ENCODE data around the gene EYA4. TPM values are rescaled to one million over a fixed set of nuclear protein-coding genes. Genes with fewer than 3 reads are reported as not detected.

Gene EYA4
- total RNA-seq, 1 donor from 2014 or later: 5.7 TPM

- no peak for DNase-seq
These were observed 2.7 kb downstream of the EYA4 start for GRCh38 chr6:133243723-133244305.

- no peak for DNase-seq
These were observed 3.4 kb downstream of the EYA4 start for GRCh38 chr6:133244519-133244918.

DNA sequence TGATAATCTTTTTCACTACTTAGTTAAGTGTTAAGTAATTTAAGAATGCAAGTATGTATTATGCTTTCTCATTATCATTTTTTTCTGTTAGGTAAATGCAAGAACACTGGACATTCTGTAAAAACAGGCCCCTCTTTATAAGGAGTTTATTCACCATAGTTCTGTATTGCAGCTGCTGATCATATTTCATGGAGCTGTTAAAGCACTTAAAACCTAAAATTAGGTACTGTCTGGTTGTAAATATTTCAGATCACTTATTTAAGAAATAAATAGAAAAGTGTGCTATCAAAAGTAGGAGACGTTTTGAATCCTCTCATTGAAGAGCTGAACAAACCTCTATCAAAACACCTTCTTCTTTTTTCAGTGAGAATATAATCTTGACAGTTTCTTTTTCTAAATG lies 3.9 kb downstream of the EYA4 start:
- DNase-seq: no peak

DNA sequence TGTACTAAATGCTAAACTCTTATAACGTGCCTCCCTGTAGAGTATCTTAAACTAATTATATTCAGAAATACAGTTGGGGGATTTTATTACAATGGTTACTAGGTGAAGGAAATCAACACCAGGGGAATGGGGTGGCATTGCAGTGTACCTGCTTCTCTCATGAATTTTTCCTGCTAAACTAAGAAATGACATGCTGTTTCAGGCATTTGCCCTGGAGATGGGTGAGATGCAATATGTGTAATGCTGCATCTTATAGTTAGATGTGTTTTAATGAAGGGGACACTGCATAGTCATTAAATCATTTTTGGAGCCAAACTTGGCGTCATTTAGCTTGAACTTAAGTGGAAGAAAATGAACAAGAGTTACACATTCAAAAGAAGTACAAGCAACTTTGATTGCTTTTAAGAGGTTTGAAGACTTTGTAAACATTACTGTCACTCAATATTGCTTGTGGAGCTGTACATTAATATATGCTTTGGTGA lies 4.3 kb downstream of the EYA4 start:
- DNase-seq: no peak

- no peak for DNase-seq
These were observed 6.4 kb downstream of the EYA4 start for GRCh38 chr6:133247581-133247980.

GRCh38 chr6:133248241-133249001 lies 7.3 kb downstream of the EYA4 start:
- no peak for DNase-seq

DNA sequence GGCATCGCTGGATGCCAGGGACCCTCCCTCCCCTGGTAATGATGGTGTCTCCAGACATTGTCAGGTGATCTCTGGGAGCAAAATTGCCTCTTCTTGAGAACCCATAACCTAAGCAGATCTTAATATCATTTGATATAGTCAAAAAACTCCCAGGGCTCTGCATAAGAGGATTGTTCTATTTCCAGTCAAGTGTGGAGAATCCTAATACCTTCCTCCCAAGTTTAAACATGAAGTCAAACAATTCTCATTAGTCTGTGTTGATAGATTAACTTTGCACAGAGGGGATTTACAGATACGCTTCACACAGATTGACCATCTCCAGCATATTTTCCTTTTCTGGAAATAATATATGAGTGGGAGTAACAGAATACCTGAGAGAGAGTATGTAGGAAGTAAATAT lies 10.5 kb downstream of the EYA4 start:
- DNase-seq: no peak

DNA sequence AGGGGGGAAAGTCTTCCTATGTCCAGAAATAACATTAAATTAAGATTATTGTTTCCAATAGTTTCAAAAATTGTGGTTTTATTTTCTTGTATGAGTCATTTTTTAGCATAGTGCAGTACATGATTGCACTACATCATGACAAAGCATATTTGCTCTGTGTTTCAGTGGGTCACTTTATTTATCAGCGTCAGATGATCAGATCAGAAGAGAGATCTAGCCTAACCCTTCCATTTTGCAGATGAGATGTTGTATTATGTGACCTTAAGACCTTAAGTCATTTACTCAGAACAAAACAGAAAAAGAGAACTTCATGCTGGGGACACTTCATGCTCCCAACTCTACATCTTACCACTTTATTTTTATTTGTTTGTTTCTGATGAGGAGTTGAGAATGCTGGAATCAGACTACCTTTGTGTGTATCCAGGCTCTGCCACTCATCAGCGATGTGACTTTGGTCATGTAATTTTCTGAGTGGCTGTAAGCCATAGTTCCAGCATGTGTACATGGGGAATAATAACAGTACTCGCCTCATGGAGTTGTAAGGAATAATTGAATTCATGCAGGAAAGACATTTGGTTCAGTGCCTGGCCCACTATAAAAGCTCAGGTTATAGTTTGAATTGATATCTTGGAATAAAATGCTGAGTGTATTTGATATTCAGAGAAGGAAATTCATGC lies 13.5 kb downstream of the EYA4 start:
- DNase-seq: no peak

GRCh38 chr6:133257545-133258105 lies 16.5 kb downstream of the EYA4 start:
- no peak for DNase-seq

DNA sequence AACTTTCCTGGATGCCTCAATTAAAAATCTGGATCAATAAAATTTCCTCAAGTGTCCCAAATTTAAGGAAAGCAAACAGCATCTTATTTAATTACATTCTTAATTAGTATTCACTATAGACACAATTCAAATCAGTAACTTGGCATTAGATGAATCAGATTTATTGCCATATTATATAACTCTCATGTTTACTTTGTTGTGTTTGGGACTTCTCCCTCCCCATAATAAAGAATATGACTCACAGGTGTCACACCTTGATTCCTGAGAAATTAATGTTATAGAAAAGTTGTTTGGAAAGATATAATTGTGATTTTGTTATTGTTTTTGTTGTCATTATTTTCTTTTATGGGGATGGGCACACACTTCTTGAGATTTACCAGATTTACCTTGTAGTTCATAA lies 18.4 kb downstream of the EYA4 start:
- DNase-seq: no peak

DNA sequence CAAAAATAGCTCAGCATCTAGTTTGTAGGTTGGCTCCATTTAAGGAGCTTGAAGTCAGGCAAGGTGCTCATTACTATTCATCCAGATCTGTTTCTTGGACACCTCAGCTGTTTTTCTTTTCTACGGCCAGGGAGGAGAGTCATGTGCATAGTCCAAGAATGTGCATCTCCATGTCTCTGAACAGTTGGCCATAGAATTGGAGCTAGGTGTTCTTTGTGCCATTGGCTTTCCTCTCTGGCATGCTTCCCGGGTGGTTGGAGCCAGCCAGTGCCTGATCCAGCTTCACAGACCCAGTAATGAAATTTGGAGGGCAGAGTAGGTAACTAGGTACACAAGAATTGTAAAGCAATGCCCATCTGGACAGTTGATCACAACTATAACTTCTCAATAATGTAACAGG lies 21.6 kb downstream of the EYA4 start:
- no peak for DNase-seq

GRCh38 chr6:133265066-133265465 lies 23.9 kb downstream of the EYA4 start:
- no peak for DNase-seq

DNA sequence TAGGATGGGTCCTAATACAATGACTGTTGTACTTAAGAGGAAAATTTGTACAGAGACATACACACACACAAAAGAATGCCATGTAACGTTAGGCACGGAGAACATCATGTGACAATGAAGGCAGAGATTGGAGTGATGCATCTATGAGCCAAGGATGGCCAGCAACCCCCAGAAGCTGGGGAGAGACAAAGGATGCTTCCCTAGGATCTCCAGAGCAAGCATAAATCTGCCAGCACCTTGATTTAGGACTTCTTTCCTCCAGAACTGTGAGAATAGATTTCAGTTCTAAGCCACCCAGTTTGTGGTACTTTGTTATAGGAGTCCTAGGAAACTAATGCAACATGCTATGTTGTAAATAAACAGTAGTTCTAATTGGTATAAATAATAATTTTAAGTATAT lies 25.0 kb downstream of the EYA4 start:
- DNase-seq: no peak

DNA sequence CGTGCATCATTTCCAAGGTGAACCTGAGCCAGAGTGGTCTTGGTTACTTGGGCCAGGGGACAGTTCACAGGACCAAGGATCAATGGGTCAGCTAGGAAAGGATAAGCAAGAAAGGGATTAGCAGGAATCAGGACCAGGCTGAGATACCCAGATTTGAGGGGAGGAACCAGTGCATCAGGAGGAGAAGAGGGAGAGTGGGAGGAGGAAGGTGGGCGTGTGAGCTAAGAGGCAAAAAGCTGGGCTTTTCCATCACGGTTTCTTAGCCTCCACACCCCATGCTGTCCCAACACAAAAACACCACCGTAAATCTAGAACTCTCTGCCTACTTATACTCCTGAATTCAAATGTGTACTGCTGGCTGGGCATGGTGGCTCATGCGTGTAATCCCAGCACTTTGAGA lies 27.5 kb downstream of the EYA4 start:
- no peak for DNase-seq

DNA sequence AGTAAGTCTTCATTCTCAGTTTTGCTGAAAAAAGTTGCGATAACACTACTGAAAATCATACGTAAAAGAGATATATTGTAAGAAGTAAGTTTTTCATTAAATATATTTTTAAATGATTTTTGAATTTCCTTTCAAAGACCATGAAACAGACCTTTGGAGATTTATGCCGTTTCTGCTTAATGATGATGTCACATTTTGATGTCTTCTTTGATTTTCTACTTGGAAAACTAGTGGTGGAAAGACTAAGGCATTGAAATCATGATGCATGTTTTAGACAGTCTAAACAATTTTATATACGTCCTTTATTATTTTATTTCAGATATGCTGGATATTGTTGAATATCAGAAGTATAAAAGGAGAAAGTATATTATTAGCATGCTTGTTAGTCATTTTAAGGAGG lies 33.7 kb downstream of the EYA4 start:
- no peak for DNase-seq

DNA sequence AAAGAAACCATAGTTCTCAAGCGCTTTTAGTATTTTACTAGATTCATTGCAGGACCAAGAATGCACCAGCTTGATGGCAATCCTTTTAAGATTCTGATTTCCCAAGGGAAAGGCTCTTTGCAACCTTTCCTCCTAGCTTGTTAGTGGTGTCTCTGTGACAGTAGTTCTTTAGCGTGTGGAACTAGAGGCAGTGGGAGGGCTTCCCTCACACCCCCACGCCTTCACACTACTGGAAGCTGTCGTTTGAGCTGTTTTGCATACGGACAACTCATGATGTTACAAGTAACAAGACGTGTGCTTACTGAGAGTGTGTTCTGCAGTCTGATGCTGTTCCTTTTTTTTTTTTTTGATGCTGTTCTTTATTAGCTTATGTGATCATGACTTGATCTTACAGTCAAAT lies 34.1 kb downstream of the EYA4 start:
- no peak for DNase-seq

DNA sequence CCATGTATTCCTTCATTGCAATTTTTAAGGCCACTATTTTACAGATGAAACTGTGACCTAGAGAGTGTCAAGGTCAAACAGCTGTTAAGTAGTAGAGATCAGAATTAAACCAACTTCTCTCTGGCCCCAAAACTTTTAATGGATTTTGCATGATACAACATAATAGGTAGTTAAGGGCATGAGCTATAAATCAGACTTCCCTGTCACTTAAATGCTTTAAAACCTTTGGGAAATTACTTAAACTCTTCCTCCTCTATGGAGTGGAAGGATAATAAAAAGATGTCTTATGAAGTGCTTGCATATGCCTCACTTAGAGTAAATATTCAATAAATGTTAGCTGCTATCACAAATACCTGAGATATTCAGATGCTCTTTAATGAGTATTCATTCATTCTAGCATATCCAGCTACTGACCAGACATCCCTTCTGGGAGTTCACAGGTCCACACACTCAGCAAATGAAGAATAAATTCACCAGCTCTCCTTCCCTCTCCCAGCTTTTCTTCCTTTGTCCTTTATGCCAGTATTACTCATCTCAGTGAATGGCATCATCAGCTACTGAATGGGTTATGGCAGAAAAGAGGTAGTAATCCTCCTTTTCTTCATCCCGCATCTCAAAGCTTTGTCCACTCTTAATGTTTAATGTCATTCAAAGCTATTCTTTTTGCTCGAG lies 36.2 kb downstream of the EYA4 start:
- DNase-seq: no peak

GRCh38 chr6:133277900-133278545 lies 36.9 kb downstream of the EYA4 start:
- DNase-seq: no peak

DNA sequence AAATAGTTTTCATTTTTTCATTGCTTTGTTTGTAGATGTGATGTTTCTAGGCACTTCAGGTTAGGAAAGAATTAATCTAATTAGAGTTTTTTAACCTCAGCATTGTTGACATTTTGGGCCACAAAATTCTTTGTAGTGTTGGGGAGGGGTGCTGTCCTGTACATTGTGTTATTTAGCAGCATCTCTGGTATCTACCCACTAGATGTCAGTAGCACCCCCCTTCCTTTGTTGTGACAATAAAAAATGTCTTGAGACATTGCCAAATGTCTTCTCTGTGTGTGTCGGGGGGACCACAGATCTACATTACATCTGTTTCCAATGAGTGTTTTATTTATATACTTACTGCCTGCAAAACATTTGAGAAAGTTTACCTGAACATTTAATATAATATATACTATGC lies 45.6 kb downstream of the EYA4 start:
- DNase-seq: no peak

GRCh38 chr6:133288662-133289061 lies 47.5 kb downstream of the EYA4 start:
- no peak for DNase-seq

GRCh38 chr6:133289733-133290306 lies 48.7 kb downstream of the EYA4 start:
- DNase-seq: no peak

DNA sequence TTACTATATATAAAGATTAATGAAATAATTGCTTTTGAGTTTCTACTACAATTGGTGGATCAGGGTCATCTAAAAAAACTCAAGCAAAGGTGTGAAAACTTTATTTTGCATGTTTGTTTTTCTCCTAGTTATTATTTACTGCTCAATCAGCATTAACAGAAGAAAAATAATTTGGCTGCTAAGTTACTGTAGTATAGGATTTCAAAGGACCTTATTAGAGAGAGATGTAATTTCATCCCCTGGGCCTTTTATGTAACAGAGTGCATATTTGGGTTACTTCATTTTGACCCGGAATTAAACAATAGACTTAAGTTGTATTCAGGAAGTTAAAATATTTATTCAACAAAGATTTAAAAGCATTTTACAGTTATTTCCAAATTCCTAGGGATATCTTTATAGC lies 49.8 kb downstream of the EYA4 start:
- DNase-seq: no peak
